K562 (cell line): ENCODE measurements around the gene SH2D7. TPM values are rescaled to one million over a fixed set of nuclear protein-coding genes. Genes with fewer than 3 reads are reported as not detected.

ENCODE experiments used
- ATAC-seq: fragments of 200-7000 bp; cut with Tn5 transposase; 3 replicates; pipeline ENCODE4 v1.9.1; 2020; ENCODE audit warnings: moderate library complexity
- BruUV-seq: library from RNA; stranded (reverse); fragments of 400-500 nt; replicated peaks from 2 replicates; lab custom pipeline; 2021; lab: Mats Ljungman, UMichigan
- CTCF ChIA-PET: fragments of 300-600 bp; formaldehyde crosslinking; extraction: SDS; loops from one replicate; lab custom pipeline; 2021; ENCODE audit warnings: low intra/inter-chr PET ratio; lab: Yijun Ruan, JAX
- POLR2A ChIA-PET: fragments of 300-600, 350-650 bp; sonication (Branson Sonifier 250); formaldehyde crosslinking; extraction: SDS; loops from one replicate; lab custom pipeline; 2021; ENCODE audit warnings: antibody characterized with exemption, inconsistent platforms; lab: Yijun Ruan, JAX
- DNase-seq, 4 experiments: peaks; one replicate each; pipeline versions ENCODE4 v3.0.0 to v3.0.0-alpha.2; 2011 to 2018; ENCODE audit warnings: low spot score in 3 of 4, mixed read lengths in 3 of 4; ENCODE audit errors: extremely low read depth in 1 of 4
- FAIRE-seq: peaks from 2 replicates; lab custom pipeline; 2011; peaks lifted over from hg19 to GRCh38; lab: Jason Lieb, UNC
- H2AFZ ChIP-seq: 2 replicates; pipeline ENCODE4 v1.6.0; 2011; ENCODE audit warnings: low read depth, low read length, control low read depth, inconsistent platforms
- H3K27ac ChIP-seq: fragments of 200-600 bp; 3 replicates; pipeline ENCODE4 v1.8.0; 2011; ENCODE audit warnings: low read depth, mild to moderate bottlenecking, control low read depth, inconsistent platforms, low read length, moderate library complexity, mixed read lengths; ENCODE audit errors: extremely low read depth
- H3K27me3 ChIP-seq, 2 experiments: fragments of 300-600 bp in 1 of 2; 2 replicates in 1 of 2; 3 replicates in 1 of 2; pipeline versions ENCODE4 v1.6.0 to v1.8.0; 2011; ENCODE audit warnings: inconsistent platforms in 2 of 2, low read length in 2 of 2, mild to moderate bottlenecking in 1 of 2, mixed read lengths in 1 of 2, moderate library complexity in 1 of 2; ENCODE audit not compliant: control insufficient read depth in 2 of 2, insufficient read depth in 2 of 2
- H3K36me3 ChIP-seq: fragments of 300-600 bp; 3 replicates; pipeline ENCODE4 v1.8.0; 2011; ENCODE audit warnings: mild to moderate bottlenecking, low read length, inconsistent platforms; ENCODE audit not compliant: control insufficient read depth, insufficient read depth
- H3K4me1 ChIP-seq, 2 experiments: fragments of 200-600 bp in 1 of 2; replicated peaks in 1 of 2; 2 replicates in 1 of 2; 3 replicates in 1 of 2; pipeline versions ENCODE4 v1.5.1 to v1.8.0; 2011; ENCODE audit warnings: inconsistent platforms in 2 of 2, low read length in 2 of 2, mild to moderate bottlenecking in 1 of 2, mixed read lengths in 1 of 2, moderate library complexity in 1 of 2; ENCODE audit not compliant: control insufficient read depth in 2 of 2, insufficient read depth in 2 of 2
- H3K4me2 ChIP-seq: 2 replicates; pipeline ENCODE4 v1.6.1; 2011; ENCODE audit warnings: low read length, control low read depth, inconsistent platforms, mixed read lengths; ENCODE audit not compliant: insufficient read depth
- H3K4me3 ChIP-seq: fragments of 200-600 bp; sonication (generic), shearing (Covaris generic); 2 replicates; pipeline ENCODE4 v1.5.1; 2016; ENCODE audit warnings: control low read depth, inconsistent platforms
- H3K79me2 ChIP-seq: fragments of 200-600 bp; 3 replicates; pipeline ENCODE4 v1.8.0; 2011; ENCODE audit warnings: low read length, inconsistent platforms; ENCODE audit not compliant: control insufficient read depth, insufficient read depth
- H3K9ac ChIP-seq, 2 experiments: 2 replicates each; pipeline versions ENCODE4 v1.6.0 to v1.6.1; 2011; ENCODE audit warnings: low read depth in 2 of 2, low read length in 2 of 2, control low read depth in 1 of 2, inconsistent platforms in 1 of 2, mild to moderate bottlenecking in 1 of 2, mixed read lengths in 1 of 2; ENCODE audit not compliant: insufficient read depth in 1 of 2
- H3K9me1 ChIP-seq: one replicate; pipeline ENCODE4 v1.6.0; 2011; ENCODE audit warnings: inconsistent platforms, mild to moderate bottlenecking, low read length, moderate library complexity; ENCODE audit not compliant: control insufficient read depth, insufficient read depth
- H3K9me3 ChIP-seq: replicated peaks from 2 replicates; pipeline ENCODE4 v1.5.1; 2011; ENCODE audit warnings: low read depth, low read length, inconsistent platforms; ENCODE audit not compliant: control insufficient read depth, insufficient read depth
- H4K20me1 ChIP-seq: replicated peaks from 2 replicates; pipeline ENCODE4 v1.6.1; 2011; ENCODE audit warnings: low read length, inconsistent platforms, mixed read lengths; ENCODE audit not compliant: control insufficient read depth, insufficient read depth
- BHLHE40 ChIP-seq: IDR thresholded peaks from 2 replicates; pipeline ENCODE4 v1.6.1; 2011; ENCODE audit warnings: low read length, improper control_type of control experiment
- C11orf30 ChIP-seq: fragments of 450-650 bp; IDR thresholded peaks from 2 replicates; pipeline ENCODE4 v1.6.1; 2016; ENCODE audit warnings: low read depth, mild to moderate bottlenecking
- CHD2 ChIP-seq: IDR thresholded peaks from 2 replicates; pipeline ENCODE4 v1.6.1; 2011; ENCODE audit warnings: low read depth, low read length
- GTF2E2 ChIP-seq: fragments of 200-800 bp; sonication (Bioruptor generic); IDR thresholded peaks from 2 replicates; pipeline ENCODE4 v1.6.1; 2016; ENCODE audit warnings: missing genetic modification characterization, missing compliant biosample characterization
- MAFF ChIP-seq: IDR thresholded peaks from 2 replicates; pipeline ENCODE4 v1.6.1; 2012; ENCODE audit warnings: low read length, improper control_type of control experiment
- MAFG ChIP-seq: fragments of 450-650 bp; conservative IDR thresholded peaks from 2 replicates; pipeline ENCODE4 v1.6.1; 2016; ENCODE audit warnings: missing genetic modification characterization, missing compliant biosample characterization
- MAFK ChIP-seq: IDR thresholded peaks from 2 replicates; pipeline ENCODE4 v1.6.1; 2011; ENCODE audit warnings: low read length, improper control_type of control experiment
- TAF15 ChIP-seq: fragments of 200-400 bp; formaldehyde crosslinking; IDR thresholded peaks from 2 replicates; pipeline ENCODE4 v1.6.1; 2017; ENCODE audit warnings: mild to moderate bottlenecking, low read depth, low read length, moderate library complexity
- ZNF316 ChIP-seq: fragments of 450-650 bp; IDR thresholded peaks from 2 replicates; pipeline ENCODE4 v1.6.1; 2016
- ZNF354B ChIP-seq: fragments of 250-450 bp; sonication (Bioruptor Pico); IDR thresholded peaks from 2 replicates; pipeline ENCODE4 v1.4.0; 2020
- WGBS: fragments of 100-300 bp; shearing (Covaris generic); methylation state at CpG from one replicate; pipeline ENCODE4 v1.1.6; 2016; ENCODE audit warnings: low coverage, mixed read lengths; ENCODE audit not compliant: insufficient coverage; ENCODE audit errors: missing lambda C conversion rate; 5-methylcytosine and 5-hydroxymethylcytosine counted together
- in situ Hi-C: fragments of 300-500 bp; cut with MboI; formaldehyde crosslinking; loops from 4 replicates; pipeline ENCODE4 v1.15.0; 2018; ENCODE audit warnings: inconsistent platforms, mixed read lengths
- intact Hi-C: fragments of 100-400 bp; cut with micrococcal nuclease; formaldehyde crosslinking; loops from 2 replicates; pipeline ENCODE4 v1.14.2; 2022
- polyA plus RNA-seq, 8 experiments: library from polyadenylated mRNA; depleted of rRNA in 4 of 8; stranded (reverse) in 5 of 8; unstranded in 3 of 8; fragments of >200 nt; fragmentation: Nextera tagmentation in 2 of 8; fragmentation: Illumina TruSeq in 1 of 8; extraction: Ambion mirVana in 2 of 8; extraction: Trizol in 1 of 8; gene quantifications; 2 replicates each; pipeline versions ENCODE4 v1.2.1 to v1.2.3, GENCODE V29; 2011 to 2014; ENCODE audit warnings: inconsistent platforms in 1 of 8, missing spikeins in 1 of 8
- total RNA-seq, 7 experiments: library from RNA; depleted of rRNA in 6 of 7; stranded (reverse); fragments of >200 nt in 6 of 7; fragmentation: Illumina TruSeq in 2 of 7; extraction: Trizol in 2 of 7; gene quantifications; 2 replicates each; pipeline versions ENCODE4 v1.2.1 to v1.2.3, GENCODE V29; 2011 to 2021; ENCODE audit warnings: low replicate concordance in 1 of 7
- TF ChIP-seq, protein P1 (sequence below): fragments of 450-650 bp; IDR thresholded peaks from 2 replicates; pipeline ENCODE4 v1.6.1; 2017; ENCODE audit warnings: mild to moderate bottlenecking, moderate library complexity

Gene SH2D7
- total and polyA plus RNA-seq, 9 of the 15 experiments (the other 6 are each of a cell fraction or from before 2014, with no cell fraction given) = not detected

DNA sequence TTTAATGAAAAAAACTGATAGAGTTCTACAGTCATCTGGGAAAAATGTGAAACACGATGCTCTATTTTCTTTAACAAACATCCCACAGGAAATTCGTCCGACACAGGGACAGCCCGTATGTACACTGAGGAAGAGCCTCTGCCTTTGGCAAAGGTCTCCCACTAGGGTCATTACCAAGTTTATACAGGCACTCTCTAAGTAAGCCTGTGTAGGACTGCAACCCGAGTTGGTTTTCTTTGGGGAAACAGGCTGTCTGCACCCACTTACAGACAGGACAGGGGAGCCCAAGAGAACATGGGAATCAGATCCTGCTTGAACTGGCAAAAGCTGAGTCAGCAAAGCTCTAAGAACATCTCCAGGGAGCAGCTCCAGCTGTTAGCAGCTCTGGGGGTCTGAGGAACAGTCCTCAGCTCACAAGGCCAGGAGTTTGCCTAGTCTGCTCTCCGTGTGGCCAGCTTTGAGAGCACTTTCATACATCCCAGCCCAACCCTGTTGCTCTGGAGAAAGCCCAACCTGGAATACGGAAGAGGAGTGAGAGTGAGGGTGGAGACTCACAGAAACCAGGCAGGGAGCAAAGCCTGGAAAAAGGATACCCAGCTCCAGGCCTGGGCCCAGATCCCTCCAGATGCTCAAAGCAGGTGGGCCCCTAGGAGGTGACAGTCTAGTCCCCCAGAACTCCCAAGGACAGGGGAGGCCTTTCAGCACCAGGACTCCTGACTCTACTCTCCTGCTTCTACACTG, 16.7 kb upstream of the SH2D7 start:
- FAIRE-seq = no peak
- Histone ChIP-seq H3K79me2 (peaks cover 10% of the 10 kb centered on the region; the same call in 2 of the 3 replicates), H3K27ac (no peak overlapping the region), H2AFZ (no peak overlapping the region), H3K9me3 (no peaks in the 10 kb centered on the region), H3K9me1 (no peaks in the 10 kb centered on the region), H4K20me1 (peaks cover 9% of the 10 kb centered on the region), H3K27me3 (no peaks in the 10 kb centered on the region), H3K4me3 (no peak overlapping the region), H3K9ac (peak overlapping the region in 1 of 2 experiments; percentile 20; a peak in 1 of 4 replicates), H3K4me2 (peak overlapping the region; percentile 35; the same call in 1 of the 2 replicates), H3K36me3 (no peaks in the 10 kb centered on the region), H3K4me1 (peaks cover 10 to 17% of the 10 kb centered on the region in 2 experiments; a peak in 3 of 5 replicates)
- intact Hi-C loops = no loop called here
- ATAC-seq = 0 out of 3 replicates have a peak, but pooled peaks have one; percentile 13
- ChIA-PET CTCF (no interaction called here), POLR2A (interaction anchor here (1.0 kb wide), 1 partner anchor 10 kb away, joined by 3 read pairs; no protein-coding TSS in a partner anchor)
- TF ChIP-seq CHD2 (no peak), C11orf30 (peak; percentile 96), ZNF316 (peak; percentile 96), BHLHE40 (no peak), ZNF354B (CRISPR knock-in tag) (no peak), MAFF (peak; percentile 94), TAF15 (no peak), GTF2E2 (tag) (no peak), MAFK (peak; percentile 96), MAFG (tag) (peak; percentile 90)
- TF ChIP-seq, protein P1, sequence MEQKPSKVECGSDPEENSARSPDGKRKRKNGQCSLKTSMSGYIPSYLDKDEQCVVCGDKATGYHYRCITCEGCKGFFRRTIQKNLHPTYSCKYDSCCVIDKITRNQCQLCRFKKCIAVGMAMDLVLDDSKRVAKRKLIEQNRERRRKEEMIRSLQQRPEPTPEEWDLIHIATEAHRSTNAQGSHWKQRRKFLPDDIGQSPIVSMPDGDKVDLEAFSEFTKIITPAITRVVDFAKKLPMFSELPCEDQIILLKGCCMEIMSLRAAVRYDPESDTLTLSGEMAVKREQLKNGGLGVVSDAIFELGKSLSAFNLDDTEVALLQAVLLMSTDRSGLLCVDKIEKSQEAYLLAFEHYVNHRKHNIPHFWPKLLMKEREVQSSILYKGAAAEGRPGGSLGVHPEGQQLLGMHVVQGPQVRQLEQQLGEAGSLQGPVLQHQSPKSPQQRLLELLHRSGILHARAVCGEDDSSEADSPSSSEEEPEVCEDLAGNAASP = no peak
- DNase-seq = no peak
- WGBS = 56% methylated on average over 7 of the region's 7 CpGs
- in situ Hi-C loops = no loop called here
- TSS peak; percentile 43 for BruUV-seq
